ENCODE data around the gene TIGD3. TPM values are rescaled to one million over a fixed set of nuclear protein-coding genes. Genes with fewer than 3 reads are reported as not detected.

The TIGD3 gene
- total RNA-seq, 1 experiment from 2014 or later, result 1.7 TPM

DNA sequence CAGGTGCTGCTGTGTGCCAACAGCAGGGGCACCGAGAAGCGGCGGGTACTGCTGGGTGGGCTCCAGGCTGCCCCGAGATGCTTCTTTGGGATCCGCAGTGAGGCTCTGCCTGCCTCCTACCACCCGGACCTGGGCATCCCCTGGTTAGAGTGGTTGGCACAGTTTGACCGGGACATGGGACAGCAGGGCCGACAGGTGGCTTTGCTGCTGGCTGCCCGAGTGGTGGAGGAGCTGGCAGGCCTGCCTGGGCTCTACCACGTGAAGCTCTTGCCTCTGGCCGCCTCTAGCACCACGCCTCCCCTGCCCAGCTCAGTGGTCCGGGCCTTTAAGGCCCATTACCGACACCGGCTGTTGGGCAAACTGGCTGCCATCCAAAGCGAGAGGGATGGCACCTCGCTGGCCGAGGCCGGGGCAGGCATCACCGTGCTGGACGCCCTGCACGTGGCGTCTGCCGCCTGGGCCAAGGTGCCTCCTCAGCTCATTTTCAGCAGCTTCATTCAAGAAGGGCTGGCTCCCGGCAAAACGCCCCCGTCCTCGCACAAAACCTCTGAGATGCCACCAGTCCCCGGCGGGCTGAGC, 1.9 kb downstream of the TIGD3 start:
- Histone ChIP-seq H2AFZ (no peak overlapping the region), H3F3A (ENCODE audit: insufficient read depth, low read depth) (peaks cover 27% of the 10 kb centered on the region; the same call in 1 of the 2 replicates), H3K36me3 (ENCODE audit: low read depth) (no peaks in the 10 kb centered on the region), H4K20me1 (ENCODE audit: insufficient read depth) (no peaks in the 10 kb centered on the region; the same call in 1 of the 2 replicates), H3K27ac (no peak overlapping the region), H3K9me2 (ENCODE audit: insufficient read depth) (no peaks in the 10 kb centered on the region), H3K4me3 (no peak overlapping the region), H3K4me2 (no peak overlapping the region), H3K27me3 (ENCODE audit: insufficient read depth, low read depth) (no peaks in the 10 kb centered on the region), H3K79me2 (ENCODE audit: low read depth) (no peaks in the 10 kb centered on the region), H3K4me1 (replicated peaks; ENCODE audit: insufficient read depth) (peaks cover 11% of the 10 kb centered on the region), H3K9me3 (ENCODE audit: insufficient read depth, low read depth) (no peaks in the 10 kb centered on the region)
- no TSS peak for BruUV-seq (replicated peaks)
- CTCF ChIA-PET, result interaction anchor here (0.5 to 0.6 kb wide), 3 partner anchors 54 to 323 kb away, joined by 4 to 13 read pairs (median 8); no protein-coding TSS in a partner anchor
- POLR2A ChIA-PET (ENCODE audit: unreplicated experiment), result interaction anchor here (0.7 kb wide), 1 partner anchor 23 kb away, joined by 3 read pairs; the partner anchor contains the start of gene DPF2
- no peak for DNase-seq
- intact Hi-C loops (cut with micrococcal nuclease; ENCODE audit: unreplicated experiment), result no loop called here
- no peak for TF ChIP-seq EZH2 (IDR thresholded peaks at IDR 0.05; ENCODE audit: low read depth)
- TF ChIP-seq, protein P1, sequence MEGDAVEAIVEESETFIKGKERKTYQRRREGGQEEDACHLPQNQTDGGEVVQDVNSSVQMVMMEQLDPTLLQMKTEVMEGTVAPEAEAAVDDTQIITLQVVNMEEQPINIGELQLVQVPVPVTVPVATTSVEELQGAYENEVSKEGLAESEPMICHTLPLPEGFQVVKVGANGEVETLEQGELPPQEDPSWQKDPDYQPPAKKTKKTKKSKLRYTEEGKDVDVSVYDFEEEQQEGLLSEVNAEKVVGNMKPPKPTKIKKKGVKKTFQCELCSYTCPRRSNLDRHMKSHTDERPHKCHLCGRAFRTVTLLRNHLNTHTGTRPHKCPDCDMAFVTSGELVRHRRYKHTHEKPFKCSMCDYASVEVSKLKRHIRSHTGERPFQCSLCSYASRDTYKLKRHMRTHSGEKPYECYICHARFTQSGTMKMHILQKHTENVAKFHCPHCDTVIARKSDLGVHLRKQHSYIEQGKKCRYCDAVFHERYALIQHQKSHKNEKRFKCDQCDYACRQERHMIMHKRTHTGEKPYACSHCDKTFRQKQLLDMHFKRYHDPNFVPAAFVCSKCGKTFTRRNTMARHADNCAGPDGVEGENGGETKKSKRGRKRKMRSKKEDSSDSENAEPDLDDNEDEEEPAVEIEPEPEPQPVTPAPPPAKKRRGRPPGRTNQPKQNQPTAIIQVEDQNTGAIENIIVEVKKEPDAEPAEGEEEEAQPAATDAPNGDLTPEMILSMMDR (conservative IDR thresholded peaks at IDR 0.05), result no peak

DNA sequence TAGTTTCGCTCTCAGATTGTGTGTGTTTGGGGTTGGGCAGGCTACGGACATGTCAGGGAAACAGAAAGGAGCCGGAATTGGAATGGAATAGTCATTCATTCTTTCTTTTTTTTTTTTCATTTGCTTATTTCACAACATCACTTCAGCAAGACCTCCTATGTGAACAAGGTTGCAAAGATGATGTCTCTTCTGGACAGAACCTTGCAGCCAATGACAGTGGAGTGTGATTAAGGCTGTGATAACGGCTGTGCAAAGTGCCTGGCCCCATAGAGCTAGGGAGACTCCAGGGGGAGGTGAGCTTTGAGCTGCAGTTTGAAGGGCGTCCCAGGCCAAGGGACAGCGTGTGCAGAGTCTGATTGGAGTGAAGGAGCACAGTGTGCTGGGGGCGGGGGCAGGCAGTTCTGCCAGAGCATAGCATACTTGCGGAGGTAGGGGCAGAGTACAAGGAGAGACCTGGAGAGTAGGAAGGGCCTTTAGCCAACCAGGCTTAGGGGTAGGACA, 3.4 kb downstream of the TIGD3 start:
- intact Hi-C loops (cut with micrococcal nuclease; ENCODE audit: unreplicated experiment), result no loop called here
- H3K27ac ChIP-seq, result no peak overlapping the region
- H3K36me3 ChIP-seq (ENCODE audit: low read depth), result no peaks in the 10 kb centered on the region
- no peaks in the 10 kb centered on the region for H3K9me2 ChIP-seq (ENCODE audit: insufficient read depth)
- H3K9me3 ChIP-seq (ENCODE audit: insufficient read depth, low read depth), result no peaks in the 10 kb centered on the region
- H4K20me1 ChIP-seq (ENCODE audit: insufficient read depth), result no peaks in the 10 kb centered on the region; the same call in 1 of the 2 replicates
- TF ChIP-seq, protein P1 (conservative IDR thresholded peaks at IDR 0.05), result no peak
- no peak for TF ChIP-seq EZH2 (IDR thresholded peaks at IDR 0.05; ENCODE audit: low read depth)
- DNase-seq, result no peak
- H3K4me2 ChIP-seq, result no peak overlapping the region
- BruUV-seq (replicated peaks), result no TSS peak
- CTCF ChIA-PET, result interaction anchor here (0.6 kb wide), 1 partner anchor 150 kb away, joined by 3 read pairs; no protein-coding TSS in a partner anchor
- H3K4me3 ChIP-seq, result no peak overlapping the region
- H3K79me2 ChIP-seq (ENCODE audit: low read depth), result no peaks in the 10 kb centered on the region
- no peaks in the 10 kb centered on the region for H3K27me3 ChIP-seq (ENCODE audit: insufficient read depth, low read depth)
- peaks cover 14% of the 10 kb centered on the region; the same call in 1 of the 2 replicates for H3F3A ChIP-seq (ENCODE audit: insufficient read depth, low read depth)
- no peak overlapping the region for H2AFZ ChIP-seq
- POLR2A ChIA-PET (ENCODE audit: unreplicated experiment), result no interaction called here
- H3K4me1 ChIP-seq (replicated peaks; ENCODE audit: insufficient read depth), result peaks cover 11% of the 10 kb centered on the region

DNA sequence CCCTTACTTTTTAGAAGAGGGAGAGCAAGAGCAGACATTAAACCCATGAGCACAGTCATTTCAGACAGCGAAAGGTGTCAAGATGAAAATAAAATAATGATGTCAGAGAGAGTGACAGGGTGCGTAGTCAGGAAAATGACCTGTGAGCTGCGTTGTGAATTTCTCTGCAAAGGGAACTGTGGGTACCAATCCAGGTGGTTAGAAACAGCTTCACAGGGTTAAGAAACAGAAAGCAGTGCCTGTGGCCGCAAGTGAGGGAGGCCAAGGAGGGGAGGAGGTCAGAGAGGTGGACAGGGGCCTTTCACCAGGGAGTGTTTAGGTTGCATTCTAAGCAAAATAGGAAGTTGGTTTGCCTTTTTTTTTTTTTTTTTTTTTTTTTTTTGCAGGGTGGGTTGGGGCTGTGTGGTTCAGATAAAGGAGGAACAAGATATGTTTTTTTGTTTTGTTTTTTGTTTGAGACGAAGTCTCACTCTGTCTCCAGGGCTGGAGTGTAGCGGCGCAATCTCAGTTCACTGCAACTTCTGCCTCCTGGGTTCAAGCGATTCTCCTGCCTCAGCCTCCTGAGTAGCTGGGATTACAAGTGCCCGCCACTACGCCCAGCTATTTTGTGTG, 7.9 kb downstream of the TIGD3 start:
- Histone ChIP-seq H3K36me3 (ENCODE audit: low read depth) (no peaks in the 10 kb centered on the region), H3K9me2 (ENCODE audit: insufficient read depth) (no peaks in the 10 kb centered on the region), H3K27ac (no peak overlapping the region), H2AFZ (no peak overlapping the region), H3K4me2 (no peak overlapping the region), H3K9me3 (ENCODE audit: insufficient read depth, low read depth) (no peaks in the 10 kb centered on the region), H3F3A (ENCODE audit: insufficient read depth, low read depth) (peaks cover 6% of the 10 kb centered on the region; the same call in 1 of the 2 replicates), H3K4me3 (no peak overlapping the region), H4K20me1 (ENCODE audit: insufficient read depth) (no peaks in the 10 kb centered on the region; the same call in 1 of the 2 replicates), H3K79me2 (ENCODE audit: low read depth) (no peaks in the 10 kb centered on the region), H3K27me3 (ENCODE audit: insufficient read depth, low read depth) (no peaks in the 10 kb centered on the region), H3K4me1 (replicated peaks; ENCODE audit: insufficient read depth) (no peaks in the 10 kb centered on the region)
- no peak for DNase-seq
- ChIA-PET CTCF (interaction anchor here (1.2 kb wide), 1 partner anchor 33 kb away, joined by 4 read pairs; no protein-coding TSS in a partner anchor), POLR2A (ENCODE audit: unreplicated experiment) (no interaction called here)
- intact Hi-C loops (cut with micrococcal nuclease; ENCODE audit: unreplicated experiment), result no loop called here
- no TSS peak for BruUV-seq (replicated peaks)
- no peak for TF ChIP-seq EZH2 (IDR thresholded peaks at IDR 0.05; ENCODE audit: low read depth)
- TF ChIP-seq, protein P1 (conservative IDR thresholded peaks at IDR 0.05), result no peak
